Measurements from ENCODE around the gene CHERP.

CHERP gene

DNA sequence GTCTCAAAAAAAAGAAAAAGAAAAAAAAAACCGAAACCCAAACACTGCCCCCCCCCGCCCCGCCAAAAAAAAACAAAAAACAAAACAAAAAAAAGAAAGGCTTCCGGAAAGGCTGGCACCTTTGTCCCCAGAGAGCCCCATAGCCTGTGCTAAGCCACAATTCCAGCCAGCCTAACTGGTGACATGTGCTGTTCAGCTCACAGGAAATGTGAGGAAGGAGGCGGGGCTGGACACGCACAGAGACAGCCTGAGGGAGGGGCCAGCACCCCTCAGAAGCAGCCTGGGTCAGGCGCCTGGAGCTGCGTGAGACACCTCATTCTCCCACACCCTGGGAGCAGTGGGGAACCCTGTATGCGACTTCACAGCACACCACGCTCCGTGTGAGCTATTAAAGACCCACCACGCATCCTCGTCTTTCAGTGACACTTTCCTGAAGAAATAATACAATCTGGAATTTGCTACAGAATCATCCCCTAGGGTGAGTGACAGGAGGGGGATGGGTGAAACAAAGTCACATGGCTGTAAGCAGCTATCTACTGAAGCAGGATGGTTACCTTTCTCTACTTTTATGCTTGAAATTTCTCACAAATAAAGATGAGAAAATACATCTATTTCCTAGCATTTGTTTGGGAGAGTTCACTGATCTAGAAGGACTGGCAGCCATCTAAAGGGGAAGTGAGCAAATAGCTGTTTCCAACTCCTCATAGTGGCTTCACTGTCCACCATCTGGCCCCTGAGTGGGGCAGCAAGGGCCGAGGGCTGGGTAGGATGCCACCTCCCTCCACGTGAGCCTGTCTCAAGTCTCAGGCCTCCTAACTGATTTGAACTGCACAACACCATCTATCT, 42.2 kb upstream of the CHERP start:
- H3K4me3 ChIP-seq (ENCODE audit: low read depth, low read length): peak overlapping the region; percentile 41
- H3K27me3 ChIP-seq (ENCODE audit: insufficient read depth, low read depth, severe bottlenecking): no peaks in the 10 kb centered on the region
- no peak for TF ChIP-seq CTCF (IDR thresholded peaks at IDR 0.05; ENCODE audit: low read depth, low read length)
- DNase-seq: peak; percentile 91
- H3K9me3 ChIP-seq (ENCODE audit: severe bottlenecking): no peaks in the 10 kb centered on the region
- H3K36me3 ChIP-seq: no peaks in the 10 kb centered on the region; the same call in 1 of the 2 replicates
- peak overlapping the region; percentile 90 for H3K27ac ChIP-seq

GRCh38 chr19:16582486-16583261, 40.4 kb upstream of the CHERP start:
- H3K36me3 ChIP-seq: peaks cover 12% of the 10 kb centered on the region
- DNase-seq: no peak
- H3K27me3 ChIP-seq (ENCODE audit: insufficient read depth, low read depth, severe bottlenecking): no peaks in the 10 kb centered on the region
- no peak for TF ChIP-seq CTCF (IDR thresholded peaks at IDR 0.05; ENCODE audit: low read depth, low read length)
- no peak overlapping the region for H3K4me3 ChIP-seq (ENCODE audit: low read depth, low read length)
- no peaks in the 10 kb centered on the region for H3K9me3 ChIP-seq (ENCODE audit: severe bottlenecking)
- H3K27ac ChIP-seq: peak overlapping the region; percentile 90; the same call in 1 of the 2 replicates

GRCh38 chr19:16581971-16582343, 39.7 kb upstream of the CHERP start:
- Histone ChIP-seq H3K9me3 (ENCODE audit: severe bottlenecking) (no peaks in the 10 kb centered on the region), H3K4me3 (ENCODE audit: low read depth, low read length) (no peak overlapping the region), H3K27me3 (ENCODE audit: insufficient read depth, low read depth, severe bottlenecking) (no peaks in the 10 kb centered on the region), H3K27ac (no peak overlapping the region), H3K36me3 (peaks cover 18% of the 10 kb centered on the region)
- no peak for TF ChIP-seq CTCF (IDR thresholded peaks at IDR 0.05; ENCODE audit: low read depth, low read length)
- DNase-seq: no peak

DNA sequence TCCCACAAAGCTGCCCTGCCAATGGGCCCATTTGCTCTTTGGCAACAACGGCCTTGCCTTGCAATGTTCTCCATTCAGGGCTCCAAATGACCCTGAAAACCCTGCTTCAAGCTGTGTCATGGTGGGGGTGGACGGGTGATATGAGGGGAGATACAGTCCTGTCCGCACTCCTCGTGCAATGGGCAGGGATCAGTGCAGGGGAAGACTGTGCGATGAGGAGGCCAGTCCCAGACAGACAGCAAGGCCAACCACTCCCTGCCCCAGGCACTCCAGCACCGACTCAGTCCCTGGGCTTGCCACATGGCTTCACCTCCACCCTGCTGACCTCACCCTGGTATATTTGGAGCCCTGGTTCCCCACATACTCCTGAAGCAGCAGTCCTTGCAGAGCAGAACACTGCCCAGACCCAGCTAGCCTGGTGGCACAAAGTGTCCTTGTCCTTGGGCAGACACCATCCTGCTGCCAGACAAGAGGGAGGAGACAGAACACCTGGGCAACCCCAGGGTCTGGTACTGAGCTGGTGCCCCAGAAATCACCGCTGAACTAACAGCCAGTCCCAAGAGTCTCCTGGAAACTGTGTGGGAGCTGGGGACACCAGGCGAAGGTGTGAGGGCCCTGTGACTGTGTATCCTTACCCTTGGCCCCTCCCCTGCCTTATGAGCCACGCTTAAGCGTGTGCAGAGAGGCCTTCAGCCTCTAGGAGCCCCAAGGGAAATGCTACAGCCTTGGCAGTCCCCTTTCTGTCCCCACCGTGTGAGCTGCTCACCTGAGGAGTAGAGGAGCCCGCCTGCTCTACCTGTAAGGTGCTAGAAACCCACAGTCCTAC, 39.1 kb upstream of the CHERP start:
- peaks cover 24% of the 10 kb centered on the region for H3K36me3 ChIP-seq
- no peak for DNase-seq
- no peak overlapping the region for H3K27ac ChIP-seq

More for the DNA sequence above, 39.1 kb upstream of the CHERP start:
- no peak for TF ChIP-seq CTCF (IDR thresholded peaks at IDR 0.05; ENCODE audit: low read depth, low read length)
- no peaks in the 10 kb centered on the region for H3K27me3 ChIP-seq (ENCODE audit: insufficient read depth, low read depth, severe bottlenecking)
- no peak overlapping the region for H3K4me3 ChIP-seq (ENCODE audit: low read depth, low read length)
- no peaks in the 10 kb centered on the region for H3K9me3 ChIP-seq (ENCODE audit: severe bottlenecking)

Measured in WERI-Rb-1 (cell line).